Choroid plexus epithelial cell (primary cell): ENCODE results near the gene ARIH2.

Experiments used
- DNase-seq: peaks from one replicate; pipeline ENCODE4 v3.0.0-alpha.2; 2010; ENCODE audit warnings: low read depth
- H3K4me3 ChIP-seq: 2 replicates; pipeline ENCODE4 v1.5.1; 2011; ENCODE audit warnings: low read depth, mild to moderate bottlenecking, control low read depth, low read length, moderate library complexity
- TF ChIP-seq, protein P1 (sequence below): conservative IDR thresholded peaks from 2 replicates; pipeline ENCODE4 v1.5.1; 2011; ENCODE audit warnings: low read depth, mild to moderate bottlenecking, control low read depth, inconsistent platforms, low read length, moderate library complexity

The ARIH2 gene

DNA sequence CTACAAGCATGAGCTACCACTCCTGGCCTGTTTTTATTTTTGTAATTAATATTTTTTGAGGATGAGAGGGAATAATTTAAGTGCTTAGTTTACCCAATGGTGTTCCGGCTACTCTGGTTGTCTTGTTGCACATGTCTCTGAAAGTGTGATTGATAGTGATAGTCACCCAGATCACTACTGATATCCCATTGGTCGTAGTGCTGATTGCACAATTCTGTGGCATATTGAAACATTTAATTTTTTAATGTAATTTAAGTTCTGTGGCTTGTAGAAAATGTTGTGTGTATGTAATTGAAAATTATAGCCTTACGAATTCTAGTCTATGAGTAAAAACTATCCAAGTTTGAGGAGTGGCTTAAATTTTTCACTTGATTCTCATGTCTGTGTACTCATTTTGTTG, 11.9 kb downstream of the ARIH2 start:
- H3K4me3 ChIP-seq: no peak overlapping the region
- DNase-seq: no peak
- TF ChIP-seq, protein P1, sequence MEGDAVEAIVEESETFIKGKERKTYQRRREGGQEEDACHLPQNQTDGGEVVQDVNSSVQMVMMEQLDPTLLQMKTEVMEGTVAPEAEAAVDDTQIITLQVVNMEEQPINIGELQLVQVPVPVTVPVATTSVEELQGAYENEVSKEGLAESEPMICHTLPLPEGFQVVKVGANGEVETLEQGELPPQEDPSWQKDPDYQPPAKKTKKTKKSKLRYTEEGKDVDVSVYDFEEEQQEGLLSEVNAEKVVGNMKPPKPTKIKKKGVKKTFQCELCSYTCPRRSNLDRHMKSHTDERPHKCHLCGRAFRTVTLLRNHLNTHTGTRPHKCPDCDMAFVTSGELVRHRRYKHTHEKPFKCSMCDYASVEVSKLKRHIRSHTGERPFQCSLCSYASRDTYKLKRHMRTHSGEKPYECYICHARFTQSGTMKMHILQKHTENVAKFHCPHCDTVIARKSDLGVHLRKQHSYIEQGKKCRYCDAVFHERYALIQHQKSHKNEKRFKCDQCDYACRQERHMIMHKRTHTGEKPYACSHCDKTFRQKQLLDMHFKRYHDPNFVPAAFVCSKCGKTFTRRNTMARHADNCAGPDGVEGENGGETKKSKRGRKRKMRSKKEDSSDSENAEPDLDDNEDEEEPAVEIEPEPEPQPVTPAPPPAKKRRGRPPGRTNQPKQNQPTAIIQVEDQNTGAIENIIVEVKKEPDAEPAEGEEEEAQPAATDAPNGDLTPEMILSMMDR: no peak

DNA sequence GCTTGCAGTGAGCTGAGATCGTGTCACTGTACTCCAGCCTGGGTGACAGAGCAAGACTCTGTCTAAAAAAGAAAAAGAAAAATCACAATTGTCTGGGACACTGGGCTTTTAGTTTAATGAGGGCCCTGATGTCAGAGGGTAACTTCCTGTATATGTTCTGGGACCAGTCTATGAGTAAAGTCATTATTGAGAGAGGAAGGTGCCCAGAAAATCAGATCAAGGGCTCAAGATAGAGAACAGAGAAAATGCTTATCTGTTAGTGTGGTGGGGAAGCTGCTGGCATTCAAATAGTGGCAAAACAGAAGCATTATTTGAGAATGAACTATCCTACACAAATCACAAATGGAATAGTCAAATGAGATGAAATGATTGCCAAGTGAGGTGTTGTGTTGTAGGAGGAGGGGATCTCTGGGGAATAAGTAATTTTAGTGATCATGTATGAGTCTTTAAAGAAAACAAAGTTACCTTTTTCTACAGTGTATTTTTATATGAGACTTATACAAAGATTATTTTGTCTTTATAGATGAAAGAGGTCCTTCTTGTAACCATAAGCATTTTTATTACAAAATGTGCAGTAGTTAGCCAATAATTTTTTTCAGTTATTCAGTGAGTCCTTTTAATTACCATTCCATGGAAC, 13.4 kb downstream of the ARIH2 start:
- TF ChIP-seq, protein P1: no peak
- no peak overlapping the region for H3K4me3 ChIP-seq
- no peak for DNase-seq

DNA sequence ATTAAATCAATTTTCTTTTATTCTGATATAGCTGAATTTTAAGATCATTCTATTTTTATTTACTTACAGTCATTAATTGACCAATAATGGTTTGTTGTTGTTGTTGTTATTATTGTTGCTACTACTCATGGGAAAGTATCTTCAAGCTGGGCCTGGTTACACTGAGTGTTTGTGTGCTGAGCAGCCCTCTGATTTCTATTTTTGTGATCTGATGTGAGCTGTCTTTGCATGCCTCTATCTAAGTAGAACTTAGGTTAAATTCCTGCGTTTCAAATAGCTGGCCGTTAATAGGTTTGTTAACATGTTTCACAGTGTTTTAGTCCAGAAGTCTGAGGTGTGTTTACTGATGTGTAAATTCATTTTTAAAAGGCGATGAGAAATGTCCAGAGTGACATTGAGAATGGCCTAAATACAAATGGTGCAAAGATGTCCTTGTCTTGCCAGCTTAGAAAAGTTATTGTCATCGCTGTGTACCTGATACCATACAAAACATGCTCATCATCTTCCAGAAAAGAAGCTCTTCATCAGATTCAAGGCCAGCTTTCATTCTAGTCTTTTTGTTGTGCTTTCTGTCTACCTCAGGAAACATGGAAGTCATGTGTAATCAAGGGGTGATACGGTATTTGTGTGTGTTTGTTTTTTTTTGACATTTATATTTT, 15.8 kb downstream of the ARIH2 start:
- no peak for DNase-seq
- H3K4me3 ChIP-seq: no peak overlapping the region
- TF ChIP-seq, protein P1: no peak

DNA sequence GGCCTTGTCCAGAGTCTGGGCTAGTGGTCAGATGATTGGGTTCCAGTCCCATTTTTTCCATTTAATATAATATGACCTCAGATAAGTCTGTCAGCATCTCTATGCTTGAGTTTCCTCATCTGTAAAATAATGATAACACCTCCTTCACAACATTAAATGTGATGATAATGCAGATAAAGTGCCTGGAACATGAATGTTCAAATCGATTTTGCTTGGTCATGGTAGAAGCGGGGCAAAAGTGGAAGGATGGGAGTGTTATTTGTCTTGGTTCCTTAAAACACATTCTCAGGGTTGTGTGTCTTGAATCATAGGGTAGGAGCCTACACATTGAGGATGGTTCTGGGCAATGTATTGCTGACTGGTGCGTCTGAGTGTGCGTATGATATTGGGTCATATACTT, 16.9 kb downstream of the ARIH2 start:
- H3K4me3 ChIP-seq: no peak overlapping the region
- no peak for DNase-seq
- TF ChIP-seq, protein P1: no peak

DNA sequence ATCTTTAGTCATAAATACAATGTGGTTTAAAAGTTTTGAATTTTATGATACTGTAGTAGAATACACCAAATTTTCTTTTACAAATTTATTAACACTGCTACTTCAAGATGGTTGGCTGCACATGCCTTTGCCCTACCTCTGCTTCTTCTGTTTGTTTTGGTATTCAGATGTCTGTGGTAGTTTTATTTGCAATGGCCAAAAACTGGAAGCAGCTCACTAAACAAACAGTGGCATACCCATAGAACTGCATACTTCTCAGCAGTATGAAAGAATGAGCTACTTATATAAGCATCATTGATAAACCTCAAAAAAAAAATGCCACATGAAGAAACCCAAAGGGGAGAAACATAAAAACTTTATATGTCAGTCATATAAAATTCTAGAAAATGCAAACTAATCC, 19.5 kb downstream of the ARIH2 start:
- DNase-seq: peak; percentile 30
- TF ChIP-seq, protein P1: no peak
- no peak overlapping the region for H3K4me3 ChIP-seq

DNA sequence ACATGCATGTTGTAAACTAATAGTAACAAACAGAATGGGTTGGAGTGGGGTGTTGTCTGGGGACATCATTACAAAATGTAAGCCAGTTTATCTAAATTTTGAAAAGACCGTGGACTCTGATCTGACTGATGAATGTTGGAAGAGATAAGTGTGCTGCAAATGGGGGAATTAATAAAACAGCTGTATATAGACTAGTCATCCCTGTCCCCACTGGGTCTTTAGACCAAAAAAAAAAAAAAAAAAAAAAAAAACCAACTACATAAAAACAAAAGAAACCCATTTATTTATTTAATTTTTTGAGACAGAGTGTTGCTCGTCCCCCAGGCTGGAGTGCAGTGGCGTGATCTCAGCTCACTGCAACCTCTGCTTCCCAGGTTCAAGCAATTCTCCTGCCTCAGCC, 20.0 kb downstream of the ARIH2 start:
- DNase-seq: no peak
- TF ChIP-seq, protein P1: no peak
- H3K4me3 ChIP-seq: no peak overlapping the region

DNA sequence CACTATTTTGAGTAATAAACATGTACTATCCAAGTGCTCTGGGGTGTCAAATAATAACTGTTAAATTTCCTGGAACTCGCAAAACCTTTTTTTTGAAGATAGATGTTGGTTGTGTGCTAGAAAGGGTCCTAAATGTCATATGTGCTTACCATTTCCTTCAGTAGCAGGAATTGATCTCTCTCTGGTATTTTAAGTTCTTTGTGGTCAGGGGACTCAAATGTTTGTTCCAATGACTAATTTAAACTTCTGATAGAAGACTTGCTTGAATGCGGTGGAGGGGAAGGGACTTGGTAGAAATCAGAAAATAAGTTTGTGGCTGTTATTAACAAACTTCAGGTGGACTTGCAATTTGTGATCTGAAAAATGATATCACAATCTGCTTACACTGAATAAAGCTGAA, 26.8 kb downstream of the ARIH2 start:
- TF ChIP-seq, protein P1: no peak
- H3K4me3 ChIP-seq: no peak overlapping the region
- DNase-seq: no peak
